ENCODE data around the gene FOXK2. TPM values are rescaled to one million over a fixed set of nuclear protein-coding genes. Genes with fewer than 3 reads are reported as not detected.
A peak's percentile ranks its signal among the peaks of the same experiment; 100 is the strongest.
"Not testable (repeated sequence)": the region's sequence is repeated elsewhere in the genome, so short reads cannot be mapped to it uniquely, and the experiment has no call there.

Gene FOXK2
- total RNA-seq, 2 donors from 2014 or later: 42.4 to 49.6 TPM

GRCh38 chr17:82525712-82526111 is 6.2 kb downstream of the FOXK2 start:
- DNase-seq (ENCODE audit: low spot score): no peak
- intact Hi-C loops (cut with DNase I): no loop called here

- intact Hi-C loops (cut with DNase I): no loop called here
- no peak for DNase-seq (ENCODE audit: low spot score)
Observed at GRCh38 chr17:82527898-82528297, 8.4 kb downstream of the FOXK2 start.

- peak; percentile 83 for DNase-seq (ENCODE audit: low spot score)
Observed at GRCh38 chr17:82528484-82529265, 9.1 kb downstream of the FOXK2 start.

GRCh38 chr17:82529914-82530300 is 10.4 kb downstream of the FOXK2 start:
- no peak for DNase-seq (ENCODE audit: low spot score)
- intact Hi-C loops (cut with DNase I): no loop called here

More at GRCh38 chr17:82528484-82529265, 9.1 kb downstream of the FOXK2 start:
- intact Hi-C loops (cut with DNase I): no loop called here

GRCh38 chr17:82531431-82531881 is 11.9 kb downstream of the FOXK2 start:
- intact Hi-C loops (cut with DNase I): no loop called here
- no peak for DNase-seq (ENCODE audit: low spot score)

- no peak for DNase-seq (ENCODE audit: low spot score)
- intact Hi-C loops (cut with DNase I): no loop called here
Observed at GRCh38 chr17:82534401-82534812, 14.9 kb downstream of the FOXK2 start.

GRCh38 chr17:82536512-82537201 is 17.1 kb downstream of the FOXK2 start:
- intact Hi-C loops (cut with DNase I): no loop called here
- DNase-seq (ENCODE audit: low spot score): no peak

- intact Hi-C loops (cut with DNase I); DNase-seq (ENCODE audit: low spot score): not testable (repeated sequence)
Observed at GRCh38 chr17:82537228-82537627, 17.7 kb downstream of the FOXK2 start.

GRCh38 chr17:82539076-82539475 is 19.5 kb downstream of the FOXK2 start:
- DNase-seq (ENCODE audit: low spot score); intact Hi-C loops (cut with DNase I): not testable (repeated sequence)

- no peak for DNase-seq (ENCODE audit: low spot score)
- intact Hi-C loops (cut with DNase I): no loop called here
Observed at GRCh38 chr17:82542439-82542838, 22.9 kb downstream of the FOXK2 start.

- DNase-seq (ENCODE audit: low spot score): no peak
- intact Hi-C loops (cut with DNase I): no loop called here
Observed at GRCh38 chr17:82544431-82545070, 25.0 kb downstream of the FOXK2 start.

GRCh38 chr17:82545071-82545462 is 25.5 kb downstream of the FOXK2 start:
- no peak for DNase-seq (ENCODE audit: low spot score)
- intact Hi-C loops (cut with DNase I): no loop called here

- intact Hi-C loops (cut with DNase I): no loop called here
- no peak for DNase-seq (ENCODE audit: low spot score)
Observed at GRCh38 chr17:82547981-82548380, 28.4 kb downstream of the FOXK2 start.

GRCh38 chr17:82548681-82549303 is 29.3 kb downstream of the FOXK2 start:
- no peak for DNase-seq (ENCODE audit: low spot score)
- intact Hi-C loops (cut with DNase I): no loop called here

GRCh38 chr17:82551779-82552457 is 32.4 kb downstream of the FOXK2 start:
- intact Hi-C loops (cut with DNase I): no loop called here
- DNase-seq (ENCODE audit: low spot score): peak; percentile 91

- DNase-seq (ENCODE audit: low spot score): no peak
Observed at GRCh38 chr17:82552580-82552979, 33.0 kb downstream of the FOXK2 start.

GRCh38 chr17:82553210-82553930 is 33.8 kb downstream of the FOXK2 start:
- DNase-seq (ENCODE audit: low spot score): no peak
- intact Hi-C loops (cut with DNase I): no loop called here

More at GRCh38 chr17:82552580-82552979, 33.0 kb downstream of the FOXK2 start:
- intact Hi-C loops (cut with DNase I): no loop called here

GRCh38 chr17:82557510-82557909 is 38.0 kb downstream of the FOXK2 start:
- intact Hi-C loops (cut with DNase I); DNase-seq (ENCODE audit: low spot score): not testable (repeated sequence)

Measured in posterior vena cava (tissue), 2 donors.